DND-41 (cell line): ENCODE data around the gene DIAPH2.
"Not testable (repeated sequence)": the region's sequence is repeated elsewhere in the genome, so short reads cannot be mapped to it uniquely, and the experiment has no call there.

Experiments
- EZH2 ChIP-seq: IDR thresholded peaks from 3 replicates; pipeline ENCODE4 v1.6.1; 2012; ENCODE audit warnings: borderline replicate concordance, low read depth, mild to moderate bottlenecking, moderate library complexity, low read length, inconsistent platforms; ENCODE audit not compliant: severe bottlenecking
- TF ChIP-seq, protein P1 (sequence below): IDR thresholded peaks from 2 replicates; pipeline ENCODE4 v1.5.1; 2012; ENCODE audit warnings: borderline replicate concordance, low read length, moderate library complexity, mild to moderate bottlenecking; ENCODE audit not compliant: poor library complexity, severe bottlenecking; ENCODE audit errors: extremely low read depth

DNA sequence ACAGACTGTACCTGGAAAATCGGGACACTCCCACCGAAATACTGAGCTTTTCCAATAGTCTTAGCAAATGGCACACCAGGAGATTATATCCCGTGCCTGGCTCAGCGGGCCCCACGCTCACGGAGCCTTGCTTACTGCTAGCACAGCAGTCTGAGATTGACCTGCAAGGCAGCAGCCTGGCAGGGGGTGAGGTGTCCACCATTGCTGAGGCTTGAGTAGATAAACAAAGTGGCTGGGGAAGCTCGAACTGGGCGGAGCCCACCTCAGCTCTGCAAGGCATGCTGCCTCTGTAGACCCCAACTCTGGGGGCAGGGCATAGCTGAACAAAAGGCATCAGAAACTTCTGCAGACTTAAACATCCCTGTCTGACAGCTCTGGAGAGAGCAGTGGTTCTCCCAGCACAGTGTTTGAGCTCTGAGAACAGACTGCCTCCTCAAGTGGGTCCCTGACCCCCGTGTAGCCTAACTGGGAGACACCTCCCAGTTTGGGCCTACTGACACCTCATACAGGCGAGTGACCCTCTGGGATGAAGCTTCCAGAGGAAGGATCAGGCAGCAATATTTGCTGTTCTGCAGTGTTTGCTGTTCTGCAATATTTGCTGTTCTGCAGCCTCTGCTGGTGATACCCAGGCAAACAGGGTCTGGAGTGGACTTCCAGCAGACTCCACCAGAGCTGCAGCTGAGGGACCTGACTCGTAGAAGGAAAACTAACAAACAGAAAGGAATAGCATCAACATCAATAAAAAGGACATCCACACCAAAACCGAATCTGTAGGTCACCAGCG, 725.2 kb downstream of the DIAPH2 start:
- TF ChIP-seq, protein P1, sequence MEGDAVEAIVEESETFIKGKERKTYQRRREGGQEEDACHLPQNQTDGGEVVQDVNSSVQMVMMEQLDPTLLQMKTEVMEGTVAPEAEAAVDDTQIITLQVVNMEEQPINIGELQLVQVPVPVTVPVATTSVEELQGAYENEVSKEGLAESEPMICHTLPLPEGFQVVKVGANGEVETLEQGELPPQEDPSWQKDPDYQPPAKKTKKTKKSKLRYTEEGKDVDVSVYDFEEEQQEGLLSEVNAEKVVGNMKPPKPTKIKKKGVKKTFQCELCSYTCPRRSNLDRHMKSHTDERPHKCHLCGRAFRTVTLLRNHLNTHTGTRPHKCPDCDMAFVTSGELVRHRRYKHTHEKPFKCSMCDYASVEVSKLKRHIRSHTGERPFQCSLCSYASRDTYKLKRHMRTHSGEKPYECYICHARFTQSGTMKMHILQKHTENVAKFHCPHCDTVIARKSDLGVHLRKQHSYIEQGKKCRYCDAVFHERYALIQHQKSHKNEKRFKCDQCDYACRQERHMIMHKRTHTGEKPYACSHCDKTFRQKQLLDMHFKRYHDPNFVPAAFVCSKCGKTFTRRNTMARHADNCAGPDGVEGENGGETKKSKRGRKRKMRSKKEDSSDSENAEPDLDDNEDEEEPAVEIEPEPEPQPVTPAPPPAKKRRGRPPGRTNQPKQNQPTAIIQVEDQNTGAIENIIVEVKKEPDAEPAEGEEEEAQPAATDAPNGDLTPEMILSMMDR, result not testable (repeated sequence)
- TF ChIP-seq EZH2, result not testable (repeated sequence)
